NCI-H2029 (cell line): Measurements from ENCODE around the gene STARD13.

Experiments
- DNase-seq: peaks from one replicate; lab custom pipeline; 2025; lab: John Stamatoyannopoulos, UW

The STARD13 gene

GRCh38 chr13:33285420-33286124 lies at the start of gene STARD13:
Gene STARD13, minus strand, starts transcription at chr13:33285755. Its CDS starts 117 bp downstream, at chr13:33285638.
- peak; percentile 37 for DNase-seq

DNA sequence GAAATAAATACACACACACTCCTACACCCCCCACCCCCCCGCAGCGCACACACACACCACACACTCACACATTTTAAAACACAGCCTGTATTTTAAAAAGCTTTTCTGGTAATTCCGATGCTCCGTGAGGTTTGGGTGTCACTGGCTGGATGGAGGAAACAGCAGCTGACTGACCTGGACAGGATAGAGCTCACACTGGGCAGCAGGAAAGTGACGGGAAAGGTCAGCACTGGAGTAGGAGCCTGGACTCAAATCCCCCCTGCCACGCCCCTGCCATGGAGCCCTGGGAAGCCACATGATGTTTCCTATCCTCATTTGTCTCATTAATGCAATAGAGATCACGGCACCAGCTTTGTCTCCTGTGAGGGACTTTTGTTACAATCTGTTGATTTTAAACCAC lies 49.3 kb upstream of the STARD13 start:
- DNase-seq = no peak

GRCh38 chr13:33331962-33332361 lies 46.4 kb upstream of the STARD13 start:
- DNase-seq = no peak

- no peak for DNase-seq
Observed at GRCh38 chr13:33330483-33330882, 44.9 kb upstream of the STARD13 start.

DNA sequence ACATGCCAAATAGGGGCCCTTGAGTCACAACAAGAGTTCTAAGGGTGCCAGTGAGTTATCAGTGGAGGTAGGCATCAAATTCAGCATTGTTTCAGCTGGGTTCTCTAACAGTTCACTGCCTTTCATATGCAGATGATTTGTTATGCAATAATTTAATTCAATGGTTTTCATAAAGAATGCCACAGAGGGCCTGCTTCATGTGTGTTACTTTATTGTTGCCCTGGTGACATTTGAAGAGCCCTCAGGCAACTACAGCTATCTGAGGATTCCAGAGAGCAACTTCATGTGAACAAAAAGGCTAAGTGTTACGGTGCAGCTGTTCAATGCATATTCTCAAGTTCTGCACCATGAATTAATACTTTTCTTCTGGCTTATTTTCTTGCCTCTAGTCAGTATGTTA lies 43.1 kb upstream of the STARD13 start:
- DNase-seq = no peak

GRCh38 chr13:33326723-33327122 lies 41.2 kb upstream of the STARD13 start:
- DNase-seq = no peak

GRCh38 chr13:33326246-33326645 lies 40.7 kb upstream of the STARD13 start:
- DNase-seq = no peak

DNA sequence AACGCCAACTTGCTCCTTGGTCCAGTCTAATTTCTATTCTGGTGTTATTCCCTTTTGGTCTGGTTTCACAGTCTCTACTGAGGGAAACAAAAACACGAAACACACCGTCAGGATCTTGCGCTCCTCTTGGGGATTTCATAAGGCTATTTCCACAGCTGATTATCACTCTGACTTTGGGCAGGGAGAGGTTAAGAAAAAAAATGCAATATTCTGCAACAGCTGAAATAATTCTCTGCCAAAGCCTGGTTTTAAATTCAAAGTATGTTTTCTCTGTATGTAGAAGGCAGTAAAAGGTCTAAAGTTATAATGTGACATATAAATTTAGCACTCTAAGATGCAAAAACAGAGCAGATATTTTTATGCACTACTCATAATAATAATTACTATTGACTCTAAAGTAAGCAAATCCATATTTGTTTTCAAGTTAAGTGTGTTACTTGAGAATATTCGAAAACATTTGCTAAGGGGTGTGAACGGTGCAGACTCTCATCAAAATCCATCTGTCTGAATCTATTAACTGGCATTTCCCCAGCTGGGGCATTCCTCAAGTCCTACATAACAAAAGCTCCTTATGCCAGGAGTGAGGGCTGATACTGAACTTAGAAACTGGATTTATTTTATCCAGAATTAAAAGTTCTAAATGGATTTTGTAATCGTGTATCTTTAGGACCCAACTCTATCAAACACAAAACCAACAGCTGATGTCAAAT lies 38.4 kb upstream of the STARD13 start:
- DNase-seq = no peak

DNA sequence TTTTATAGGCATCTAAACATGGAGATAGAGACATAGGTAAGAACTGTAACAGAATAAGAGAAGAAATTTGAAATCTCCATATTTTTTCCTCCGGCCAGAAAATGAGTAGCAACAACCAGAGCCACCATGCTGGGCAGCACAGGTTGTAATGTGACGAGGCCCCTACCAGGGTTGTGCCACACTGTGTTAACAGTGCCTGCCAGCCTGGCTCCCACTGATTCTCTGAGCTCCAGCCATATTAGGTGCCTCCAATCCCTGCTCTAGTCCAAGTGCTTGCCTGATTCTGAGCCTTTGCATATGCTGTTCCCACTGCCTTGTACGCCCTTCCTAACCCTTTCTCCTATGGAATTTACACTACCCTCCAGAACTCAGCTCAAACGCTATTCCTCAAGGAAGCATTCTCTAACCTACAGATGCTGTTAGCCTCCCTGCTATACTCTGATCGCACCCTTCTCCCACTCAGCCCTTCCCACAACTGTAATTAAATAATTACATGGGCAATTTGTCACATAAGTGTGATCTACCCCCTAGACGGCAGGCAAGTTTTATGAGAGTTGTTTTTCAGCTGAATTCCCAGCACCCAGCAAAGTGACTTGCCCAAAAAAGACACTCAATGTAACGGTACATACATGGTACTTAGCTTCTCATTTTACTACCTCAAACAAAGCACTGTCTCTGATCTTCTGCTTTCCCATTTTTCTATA lies 37.6 kb upstream of the STARD13 start:
- no peak for DNase-seq

DNA sequence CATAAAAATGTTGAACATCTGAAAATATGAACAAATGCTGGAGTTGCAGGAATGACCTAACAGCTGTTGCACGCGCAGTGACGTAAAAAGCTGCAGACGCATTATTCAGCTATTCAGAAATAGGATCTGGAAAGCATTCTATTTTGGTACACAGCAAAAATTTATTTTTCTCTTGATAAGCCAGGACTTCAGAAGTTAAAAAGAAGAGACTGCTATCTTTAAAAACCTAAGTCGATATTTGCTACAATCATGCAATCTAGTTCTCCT lies 36.9 kb upstream of the STARD13 start:
- no peak for DNase-seq

DNA sequence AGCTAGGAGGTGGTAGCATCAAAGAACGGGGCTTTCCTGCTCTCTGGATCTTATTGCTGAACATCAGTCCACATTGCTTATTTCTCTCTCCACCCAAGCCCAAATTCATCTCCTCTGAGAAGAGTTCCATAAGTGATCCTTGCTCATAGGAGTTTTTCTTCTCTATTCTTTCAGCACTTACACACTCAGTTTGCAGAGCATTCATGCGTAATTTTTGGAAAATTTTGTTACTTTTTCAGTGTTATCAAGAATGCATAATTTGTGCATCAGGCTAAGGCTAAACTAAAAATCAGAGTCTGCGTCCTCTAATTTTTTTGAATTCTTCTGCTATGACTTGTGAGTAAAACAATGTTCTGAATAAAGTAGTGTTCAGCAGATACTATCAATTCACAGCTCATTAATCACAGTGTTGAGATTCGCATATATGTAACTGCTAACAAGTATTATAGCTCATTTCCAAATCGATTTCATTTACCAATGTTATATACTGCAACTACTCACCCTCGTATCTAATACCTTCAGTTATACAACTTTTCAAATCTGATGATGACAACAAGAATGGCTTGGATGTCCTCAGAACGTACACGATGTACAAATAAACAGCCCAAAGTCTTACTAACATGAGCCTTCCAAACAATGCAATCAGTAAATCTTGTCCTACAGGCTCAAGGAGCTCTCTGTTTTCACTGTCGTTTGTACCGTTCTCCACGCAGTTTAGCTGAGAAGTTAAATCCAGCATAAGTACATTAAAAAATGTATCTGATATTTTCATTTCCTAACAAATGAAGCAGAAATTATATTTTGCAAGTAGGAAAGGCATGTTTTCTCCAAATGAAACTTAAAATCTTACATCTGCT lies 36.4 kb upstream of the STARD13 start:
- DNase-seq = no peak

DNA sequence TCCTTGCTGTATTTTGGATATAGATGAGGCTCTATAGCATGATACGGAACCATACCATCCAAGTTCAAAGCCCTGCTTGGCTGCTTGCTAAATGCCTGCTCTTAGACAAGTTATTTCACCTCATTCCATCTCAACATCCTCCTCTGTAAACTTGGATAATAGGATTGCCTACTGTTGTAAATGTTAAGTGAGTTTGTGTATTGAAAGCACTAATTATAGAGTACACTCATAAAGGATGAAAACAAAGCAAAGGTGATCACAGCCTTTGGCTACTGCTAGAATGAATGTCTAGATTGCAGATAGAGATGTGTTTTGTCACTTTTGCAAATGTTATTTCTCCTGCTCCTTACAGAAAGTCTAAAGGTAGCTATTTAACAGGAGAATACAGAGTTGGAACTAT lies 34.3 kb upstream of the STARD13 start:
- no peak for DNase-seq

DNA sequence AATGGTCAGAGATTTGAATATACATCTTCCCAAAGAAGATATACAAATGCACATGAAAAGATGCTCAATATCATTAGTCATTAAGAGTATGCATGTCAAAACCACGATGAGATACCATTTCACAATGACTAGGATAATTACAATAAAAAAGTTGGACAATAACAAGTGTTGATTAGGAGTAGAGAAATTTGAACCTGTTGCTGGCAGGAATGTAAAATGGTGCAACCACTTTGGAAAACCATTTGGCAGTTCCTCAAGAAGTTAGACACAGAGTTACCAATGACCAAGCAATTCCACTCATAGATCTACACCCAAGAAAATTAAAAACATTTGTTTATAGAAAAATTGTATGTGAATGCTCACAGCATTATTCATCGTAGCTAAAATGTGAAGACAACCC lies 33.2 kb upstream of the STARD13 start:
- DNase-seq = no peak

DNA sequence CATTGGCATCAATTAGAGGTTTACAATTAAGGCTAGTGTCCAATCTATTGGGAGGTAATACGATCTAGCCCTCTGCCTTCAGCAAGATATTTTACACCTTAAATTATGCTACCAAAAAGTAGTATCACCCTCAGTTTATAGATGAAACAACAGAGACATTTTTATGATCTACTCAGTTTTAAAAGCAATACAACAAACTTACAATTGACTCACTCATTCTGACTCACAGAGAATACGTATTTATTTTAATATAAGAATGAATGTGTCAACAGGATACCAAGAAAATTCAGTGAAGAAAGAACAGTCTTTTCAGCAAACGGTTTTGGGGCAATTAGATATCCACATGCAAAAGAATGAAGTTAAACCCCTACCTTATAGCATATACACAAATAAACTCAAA lies 32.5 kb upstream of the STARD13 start:
- no peak for DNase-seq

DNA sequence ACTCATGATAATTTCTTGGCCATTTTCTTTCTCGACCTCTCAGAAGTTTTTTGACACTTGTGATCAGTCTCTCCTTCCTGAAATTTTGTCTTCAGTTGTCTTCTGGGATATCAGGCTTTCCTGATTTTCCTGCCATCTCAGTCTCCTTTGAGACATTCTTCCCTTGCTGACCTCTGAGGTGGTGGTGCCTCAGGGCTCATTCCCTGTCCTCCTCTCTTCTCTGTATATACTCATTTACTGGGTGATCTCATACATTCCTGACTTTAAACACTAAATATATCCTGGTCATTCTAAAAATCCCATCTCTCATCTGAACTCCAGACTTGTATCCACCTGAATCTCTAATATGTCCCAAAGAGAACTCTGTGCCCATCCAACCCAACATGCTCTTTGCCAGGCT lies 31.3 kb upstream of the STARD13 start:
- DNase-seq = no peak

DNA sequence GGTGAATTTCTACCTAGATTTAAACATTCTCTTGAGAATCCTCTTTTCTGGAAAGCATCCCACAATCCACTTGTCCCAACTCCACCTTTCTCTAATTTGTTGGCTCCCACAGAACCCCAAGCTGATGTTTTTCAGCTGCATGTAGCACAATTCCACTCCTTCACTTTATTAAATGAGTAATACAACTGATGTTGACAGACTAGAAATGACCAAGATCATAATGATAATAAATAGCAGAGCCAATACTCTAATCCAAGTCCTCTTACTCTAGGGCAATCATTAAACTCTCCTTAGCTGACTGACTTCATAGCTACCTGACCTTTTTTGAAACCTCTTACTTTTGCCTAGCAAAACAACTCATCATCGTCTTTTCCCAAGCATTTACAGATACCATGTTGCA lies 27.9 kb upstream of the STARD13 start:
- DNase-seq = no peak

GRCh38 chr13:33312861-33313212 lies 27.3 kb upstream of the STARD13 start:
- no peak for DNase-seq

DNA sequence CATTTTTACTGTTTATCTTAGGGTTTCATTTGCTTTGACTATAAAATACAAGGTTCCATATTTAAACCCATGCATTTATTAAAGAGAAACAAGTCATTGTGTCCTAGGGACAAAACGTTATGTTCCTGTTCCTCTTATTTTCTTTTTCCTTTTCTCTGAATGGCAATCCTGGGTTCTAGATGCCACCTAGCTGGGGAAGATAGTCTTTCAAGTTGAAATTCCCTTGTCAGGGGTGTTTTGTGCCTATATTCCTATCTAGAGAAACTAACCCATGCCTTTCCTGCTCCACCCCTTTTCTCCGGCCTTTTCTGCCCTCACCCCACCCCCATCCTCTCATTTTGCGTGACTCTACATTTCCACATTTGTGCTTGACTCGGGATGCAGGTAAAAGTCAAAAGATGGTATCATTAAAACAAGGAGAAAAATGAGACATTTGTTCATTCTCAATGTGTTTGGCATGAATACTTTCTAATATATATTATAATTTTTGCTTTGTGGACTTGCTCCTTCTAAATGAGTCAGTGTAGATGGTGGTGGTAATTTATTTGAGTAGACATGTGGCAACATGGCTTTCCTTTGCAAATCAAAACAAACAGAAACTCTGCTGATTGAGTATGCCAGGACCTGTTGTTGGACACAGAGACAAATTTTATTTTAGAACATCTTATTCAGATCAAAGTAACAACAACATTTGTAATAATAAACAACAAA lies 26.8 kb upstream of the STARD13 start:
- no peak for DNase-seq

DNA sequence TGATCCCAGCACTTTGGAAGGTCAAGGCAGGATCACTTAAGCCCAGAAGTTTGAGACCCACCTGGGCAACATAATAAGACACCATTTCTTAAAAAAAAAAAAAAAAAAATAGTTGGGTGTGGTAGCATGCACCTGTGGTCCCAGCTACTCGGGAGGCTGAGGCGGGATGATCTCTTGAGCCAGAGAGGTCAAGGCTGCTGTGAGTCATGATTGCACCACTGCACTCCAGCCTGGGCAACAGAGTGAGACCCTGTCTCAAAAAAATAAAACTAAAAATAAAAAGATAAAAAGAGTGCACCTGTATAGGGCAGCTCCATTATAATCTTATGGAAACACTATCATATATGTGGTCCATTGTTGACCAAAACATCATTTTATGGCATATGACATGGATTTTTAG lies 25.5 kb upstream of the STARD13 start:
- no peak for DNase-seq

DNA sequence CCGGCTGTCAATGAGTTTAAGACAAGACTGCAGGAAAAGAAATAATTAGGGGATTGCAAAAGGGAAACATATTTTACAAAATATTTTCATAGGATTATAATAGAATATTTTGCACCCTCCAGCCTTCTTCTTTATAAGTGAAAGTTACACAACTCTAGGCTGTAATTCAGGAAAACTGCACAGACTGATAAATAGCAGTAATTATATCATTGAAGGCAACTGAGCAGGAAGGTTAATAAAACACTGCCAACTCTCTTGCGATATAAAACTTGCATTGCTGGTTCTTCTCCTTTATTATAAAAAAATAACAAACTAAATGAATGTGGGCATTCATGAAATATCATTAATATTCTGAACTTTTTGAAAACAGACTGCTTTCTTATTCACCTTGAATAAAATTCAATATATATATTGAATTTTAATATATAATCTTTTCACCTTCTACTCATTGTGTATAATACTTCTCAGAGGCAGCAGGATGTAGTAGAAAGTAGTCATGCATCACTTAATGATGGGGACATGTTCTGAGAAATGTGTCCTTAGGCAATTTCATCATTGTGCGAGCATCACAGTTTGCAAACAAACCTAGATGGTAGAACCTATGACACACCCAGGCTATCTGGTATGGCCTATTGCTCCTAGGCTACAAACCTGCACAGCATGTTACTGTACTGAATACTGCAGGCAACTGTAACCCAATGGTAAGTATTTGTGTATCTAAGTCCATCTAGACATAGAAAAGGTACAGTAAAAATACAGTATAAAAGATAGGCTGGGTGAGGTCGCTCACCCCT lies 24.9 kb upstream of the STARD13 start:
- no peak for DNase-seq

DNA sequence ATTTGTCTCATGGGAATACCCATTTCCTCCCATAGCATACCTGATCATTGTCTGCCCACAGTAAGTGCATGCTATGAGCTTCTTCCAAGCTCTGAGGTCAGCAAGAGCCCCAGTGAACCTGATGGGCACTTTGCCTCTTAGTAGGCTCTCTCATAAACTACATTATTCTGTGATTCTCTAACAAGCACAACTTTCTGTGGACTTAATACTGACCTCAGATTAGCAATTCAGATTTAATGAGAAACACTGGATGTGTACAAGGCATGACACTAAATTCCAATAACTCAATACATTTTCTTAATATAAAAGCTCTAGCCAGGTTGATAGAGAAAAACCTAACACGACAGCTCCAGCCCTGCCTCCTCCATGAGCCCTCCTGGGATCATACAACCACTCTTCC lies 23.3 kb upstream of the STARD13 start:
- no peak for DNase-seq
